Fibroblast of pulmonary artery (primary cell): ENCODE results near the gene GAB2.
A peak's percentile ranks its signal among the peaks of the same experiment; 100 is the strongest.

Source experiments
- DNase-seq: peaks from one replicate; pipeline ENCODE4 v3.0.0-alpha.2; 2010; ENCODE audit warnings: low read depth
- H3K4me3 ChIP-seq: replicated peaks from 2 replicates; pipeline ENCODE4 v1.5.1; 2011; ENCODE audit warnings: low read depth, mild to moderate bottlenecking, control low read depth, low read length, moderate library complexity
- CTCF ChIP-seq: IDR thresholded peaks from 2 replicates; pipeline ENCODE4 v1.5.1; 2011; ENCODE audit warnings: mild to moderate bottlenecking, control low read depth, low read length, inconsistent platforms; ENCODE audit errors: missing control alignments

Gene GAB2

GRCh38 chr11:78248191-78248590, 169.4 kb downstream of the GAB2 start:
- no peak overlapping the region for H3K4me3 ChIP-seq
- DNase-seq = no peak
- TF ChIP-seq CTCF = no peak

- TF ChIP-seq CTCF = no peak
These were observed 172.9 kb downstream of the GAB2 start for GRCh38 chr11:78244546-78245255.

GRCh38 chr11:78244080-78244479, 173.5 kb downstream of the GAB2 start:
- H3K4me3 ChIP-seq = no peak overlapping the region
- DNase-seq = no peak
- TF ChIP-seq CTCF = no peak

More at GRCh38 chr11:78244546-78245255, 172.9 kb downstream of the GAB2 start:
- DNase-seq = peak; percentile 28
- no peak overlapping the region for H3K4me3 ChIP-seq

- DNase-seq = no peak
- no peak for TF ChIP-seq CTCF
- H3K4me3 ChIP-seq = no peak overlapping the region
These were observed 176.1 kb downstream of the GAB2 start for GRCh38 chr11:78241475-78241874.

GRCh38 chr11:78239781-78240180, 177.8 kb downstream of the GAB2 start:
- no peak for TF ChIP-seq CTCF
- DNase-seq = no peak
- H3K4me3 ChIP-seq = no peak overlapping the region

GRCh38 chr11:78237293-78238046, 180.2 kb downstream of the GAB2 start:
- DNase-seq = no peak
- H3K4me3 ChIP-seq = no peak overlapping the region
- no peak for TF ChIP-seq CTCF
